K562 (cell line): Measurements from ENCODE around the gene ITGA3. TPM values are rescaled to one million over a fixed set of nuclear protein-coding genes. Genes with fewer than 3 reads are reported as not detected.

Experiments used
- CBX5 ChIP-seq: IDR thresholded peaks from 2 replicates; pipeline ENCODE4 v1.6.1; 2014; ENCODE audit warnings: low read depth, borderline replicate concordance
- CREBBP ChIP-seq: IDR thresholded peaks from one replicate; pipeline ENCODE4 v1.6.1; 2012; ENCODE audit warnings: low read depth, mild to moderate bottlenecking, control low read depth, inconsistent platforms, low read length
- HCFC1 ChIP-seq: IDR thresholded peaks from 2 replicates; pipeline ENCODE4 v1.6.1; 2012; ENCODE audit warnings: low read depth, low read length, improper control_type of control experiment
- HDAC6 ChIP-seq: IDR thresholded peaks from 2 replicates; pipeline ENCODE4 v1.6.1; 2012; ENCODE audit warnings: low read depth, mild to moderate bottlenecking, control low read depth, inconsistent platforms, low read length, moderate library complexity
- HOXB6 ChIP-seq: fragments of 250-450 bp; sonication (Bioruptor Pico); IDR thresholded peaks from 2 replicates; pipeline ENCODE4 v1.5.1; 2022; ENCODE audit warnings: mild to moderate bottlenecking, borderline replicate concordance
- PRPF4 ChIP-seq: fragments of 200-400 bp; formaldehyde crosslinking; IDR thresholded peaks from one replicate; pipeline ENCODE4 v1.6.1; 2017; ENCODE audit warnings: low read length, low read depth, mild to moderate bottlenecking; ENCODE audit not compliant: insufficient read depth, poor library complexity, severe bottlenecking
- TAL1 ChIP-seq: fragments of 450-650 bp; IDR thresholded peaks from 2 replicates; pipeline ENCODE4 v1.6.1; 2016; ENCODE audit warnings: mild to moderate bottlenecking
- TBP ChIP-seq: optimal IDR thresholded peaks from 2 replicates; pipeline ENCODE3; 2011; ENCODE audit warnings: low read depth, low read length, improper control_type of control experiment
- U2AF1 ChIP-seq: fragments of 200-400 bp; formaldehyde crosslinking; optimal IDR thresholded peaks from 2 replicates; pipeline ENCODE3; 2017; ENCODE audit warnings: mild to moderate bottlenecking, low read depth, low read length, moderate library complexity
- ZKSCAN8 ChIP-seq: fragments of 200-800 bp; sonication (Bioruptor generic); IDR thresholded peaks from 2 replicates; pipeline ENCODE4 v1.6.1; 2016; ENCODE audit warnings: missing genetic modification characterization, missing compliant biosample characterization
- ZNF239 ChIP-seq: fragments of 250-450 bp; sonication (Bioruptor Pico); IDR thresholded peaks from 2 replicates; pipeline ENCODE4 v1.4.0; 2020; ENCODE audit warnings: mild to moderate bottlenecking
- polyA plus RNA-seq, 8 experiments: library from polyadenylated mRNA; depleted of rRNA in 4 of 8; stranded (reverse) in 5 of 8; unstranded in 3 of 8; fragments of >200 nt; fragmentation: Nextera tagmentation in 2 of 8; fragmentation: Illumina TruSeq in 1 of 8; extraction: Ambion mirVana in 2 of 8; extraction: Trizol in 1 of 8; gene quantifications; 2 replicates each; pipeline versions ENCODE4 v1.2.1 to v1.2.3, GENCODE V29; 2011 to 2014; ENCODE audit warnings: inconsistent platforms in 1 of 8, missing spikeins in 1 of 8
- total RNA-seq, 7 experiments: library from RNA; depleted of rRNA in 6 of 7; stranded (reverse); fragments of >200 nt in 6 of 7; fragmentation: Illumina TruSeq in 2 of 7; extraction: Trizol in 2 of 7; gene quantifications; 2 replicates each; pipeline versions ENCODE4 v1.2.1 to v1.2.3, GENCODE V29; 2011 to 2021; ENCODE audit warnings: low replicate concordance in 1 of 7
- TF ChIP-seq, protein P1 (sequence below): sonication (generic); formaldehyde crosslinking; IDR thresholded peaks from 2 replicates; pipeline ENCODE4 v1.8.0; 2022; ENCODE audit warnings: mild to moderate bottlenecking, missing genetic modification reagents
- TF ChIP-seq, protein P2 (sequence below): fragments of 150-350 bp; conservative IDR thresholded peaks from 2 replicates; pipeline ENCODE4 v1.6.1; 2014; ENCODE audit warnings: low read length
- TF ChIP-seq, protein P3 (sequence below): fragments of 450-650 bp; formaldehyde crosslinking; IDR thresholded peaks from 2 replicates; pipeline ENCODE4 v1.4.0; 2020; ENCODE audit warnings: mild to moderate bottlenecking, moderate library complexity
- TF ChIP-seq, protein P4 (sequence below): fragments of 200-800 bp; sonication (Bioruptor generic); IDR thresholded peaks from 2 replicates; pipeline ENCODE4 v1.6.1; 2017; ENCODE audit warnings: missing genetic modification characterization, missing compliant biosample characterization

The ITGA3 gene
- total and polyA plus RNA-seq, 9 of the 15 experiments (the other 6 are each of a cell fraction or from before 2014, with no cell fraction given) = 0.03 to 0.75 (median 0.14) TPM; not detected in 2

DNA sequence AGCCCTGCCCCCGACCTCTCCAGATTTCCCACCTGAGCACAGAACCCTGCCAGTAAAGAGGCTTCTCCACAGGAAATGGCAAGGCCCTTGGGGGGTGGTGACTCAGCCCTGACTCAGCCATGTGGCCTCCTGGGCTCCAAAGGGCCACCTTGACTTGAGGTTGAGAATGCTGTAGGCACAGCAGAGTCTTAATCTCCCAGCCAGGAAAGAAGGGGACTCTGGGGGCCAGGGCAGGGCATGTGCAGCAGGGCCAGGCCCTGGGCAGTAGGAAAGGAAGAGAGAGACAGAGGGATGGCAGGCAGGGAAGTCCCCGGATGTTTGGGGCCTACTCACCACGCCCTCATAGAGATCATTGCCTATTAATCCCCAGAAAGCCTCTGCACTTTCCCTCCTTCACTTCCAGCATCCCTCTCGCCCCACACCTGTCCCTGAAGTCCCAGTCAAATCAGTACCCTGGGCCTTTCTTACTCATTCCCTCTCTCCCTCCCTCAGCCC lies 4.8 kb upstream of the ITGA3 start (continued):
- no peak for TF ChIP-seq U2AF1
- TF ChIP-seq, protein P1, sequence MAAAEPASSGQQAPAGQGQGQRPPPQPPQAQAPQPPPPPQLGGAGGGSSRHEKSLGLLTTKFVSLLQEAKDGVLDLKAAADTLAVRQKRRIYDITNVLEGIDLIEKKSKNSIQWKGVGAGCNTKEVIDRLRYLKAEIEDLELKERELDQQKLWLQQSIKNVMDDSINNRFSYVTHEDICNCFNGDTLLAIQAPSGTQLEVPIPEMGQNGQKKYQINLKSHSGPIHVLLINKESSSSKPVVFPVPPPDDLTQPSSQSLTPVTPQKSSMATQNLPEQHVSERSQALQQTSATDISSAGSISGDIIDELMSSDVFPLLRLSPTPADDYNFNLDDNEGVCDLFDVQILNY (CRISPR knock-in tag) = no peak
- TF ChIP-seq, protein P2, sequence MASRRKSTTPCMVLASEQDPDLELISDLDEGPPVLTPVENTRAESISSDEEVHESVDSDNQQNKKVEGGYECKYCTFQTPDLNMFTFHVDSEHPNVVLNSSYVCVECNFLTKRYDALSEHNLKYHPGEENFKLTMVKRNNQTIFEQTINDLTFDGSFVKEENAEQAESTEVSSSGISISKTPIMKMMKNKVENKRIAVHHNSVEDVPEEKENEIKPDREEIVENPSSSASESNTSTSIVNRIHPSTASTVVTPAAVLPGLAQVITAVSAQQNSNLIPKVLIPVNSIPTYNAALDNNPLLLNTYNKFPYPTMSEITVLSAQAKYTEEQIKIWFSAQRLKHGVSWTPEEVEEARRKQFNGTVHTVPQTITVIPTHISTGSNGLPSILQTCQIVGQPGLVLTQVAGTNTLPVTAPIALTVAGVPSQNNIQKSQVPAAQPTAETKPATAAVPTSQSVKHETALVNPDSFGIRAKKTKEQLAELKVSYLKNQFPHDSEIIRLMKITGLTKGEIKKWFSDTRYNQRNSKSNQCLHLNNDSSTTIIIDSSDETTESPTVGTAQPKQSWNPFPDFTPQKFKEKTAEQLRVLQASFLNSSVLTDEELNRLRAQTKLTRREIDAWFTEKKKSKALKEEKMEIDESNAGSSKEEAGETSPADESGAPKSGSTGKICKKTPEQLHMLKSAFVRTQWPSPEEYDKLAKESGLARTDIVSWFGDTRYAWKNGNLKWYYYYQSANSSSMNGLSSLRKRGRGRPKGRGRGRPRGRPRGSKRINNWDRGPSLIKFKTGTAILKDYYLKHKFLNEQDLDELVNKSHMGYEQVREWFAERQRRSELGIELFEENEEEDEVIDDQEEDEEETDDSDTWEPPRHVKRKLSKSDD = no peak
- TF ChIP-seq, protein P3, sequence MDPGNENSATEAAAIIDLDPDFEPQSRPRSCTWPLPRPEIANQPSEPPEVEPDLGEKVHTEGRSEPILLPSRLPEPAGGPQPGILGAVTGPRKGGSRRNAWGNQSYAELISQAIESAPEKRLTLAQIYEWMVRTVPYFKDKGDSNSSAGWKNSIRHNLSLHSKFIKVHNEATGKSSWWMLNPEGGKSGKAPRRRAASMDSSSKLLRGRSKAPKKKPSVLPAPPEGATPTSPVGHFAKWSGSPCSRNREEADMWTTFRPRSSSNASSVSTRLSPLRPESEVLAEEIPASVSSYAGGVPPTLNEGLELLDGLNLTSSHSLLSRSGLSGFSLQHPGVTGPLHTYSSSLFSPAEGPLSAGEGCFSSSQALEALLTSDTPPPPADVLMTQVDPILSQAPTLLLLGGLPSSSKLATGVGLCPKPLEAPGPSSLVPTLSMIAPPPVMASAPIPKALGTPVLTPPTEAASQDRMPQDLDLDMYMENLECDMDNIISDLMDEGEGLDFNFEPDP (CRISPR knock-in tag) = no peak
- TF ChIP-seq, protein P4, sequence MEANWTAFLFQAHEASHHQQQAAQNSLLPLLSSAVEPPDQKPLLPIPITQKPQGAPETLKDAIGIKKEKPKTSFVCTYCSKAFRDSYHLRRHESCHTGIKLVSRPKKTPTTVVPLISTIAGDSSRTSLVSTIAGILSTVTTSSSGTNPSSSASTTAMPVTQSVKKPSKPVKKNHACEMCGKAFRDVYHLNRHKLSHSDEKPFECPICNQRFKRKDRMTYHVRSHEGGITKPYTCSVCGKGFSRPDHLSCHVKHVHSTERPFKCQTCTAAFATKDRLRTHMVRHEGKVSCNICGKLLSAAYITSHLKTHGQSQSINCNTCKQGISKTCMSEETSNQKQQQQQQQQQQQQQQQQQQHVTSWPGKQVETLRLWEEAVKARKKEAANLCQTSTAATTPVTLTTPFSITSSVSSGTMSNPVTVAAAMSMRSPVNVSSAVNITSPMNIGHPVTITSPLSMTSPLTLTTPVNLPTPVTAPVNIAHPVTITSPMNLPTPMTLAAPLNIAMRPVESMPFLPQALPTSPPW (CRISPR knock-in tag) = no peak
- TF ChIP-seq HOXB6 = no peak
- no peak for TF ChIP-seq PRPF4
- TF ChIP-seq ZKSCAN8 (CRISPR knock-in tag) = 0 out of 2 replicates have a peak, but pooled peaks have one; percentile 27
- TF ChIP-seq ZNF239 = no peak
- TF ChIP-seq HDAC6 = no peak
- TF ChIP-seq TAL1 = no peak
- no peak for TF ChIP-seq HCFC1
- no peak for TF ChIP-seq CREBBP
- no peak for TF ChIP-seq TBP
- no peak for TF ChIP-seq CBX5
